Activated naive CD4-positive, alpha-beta T cell treated with anti-CD3 and anti-CD28 coated beads, Interleukin-2, amount 50 U/mL, for 16 hours (primary cell): ENCODE data around the gene SLC7A6OS.

Experiments
- DNase-seq: peaks from one replicate; pipeline ENCODE4 v3.0.0-alpha.2; 2020

The SLC7A6OS gene

DNA sequence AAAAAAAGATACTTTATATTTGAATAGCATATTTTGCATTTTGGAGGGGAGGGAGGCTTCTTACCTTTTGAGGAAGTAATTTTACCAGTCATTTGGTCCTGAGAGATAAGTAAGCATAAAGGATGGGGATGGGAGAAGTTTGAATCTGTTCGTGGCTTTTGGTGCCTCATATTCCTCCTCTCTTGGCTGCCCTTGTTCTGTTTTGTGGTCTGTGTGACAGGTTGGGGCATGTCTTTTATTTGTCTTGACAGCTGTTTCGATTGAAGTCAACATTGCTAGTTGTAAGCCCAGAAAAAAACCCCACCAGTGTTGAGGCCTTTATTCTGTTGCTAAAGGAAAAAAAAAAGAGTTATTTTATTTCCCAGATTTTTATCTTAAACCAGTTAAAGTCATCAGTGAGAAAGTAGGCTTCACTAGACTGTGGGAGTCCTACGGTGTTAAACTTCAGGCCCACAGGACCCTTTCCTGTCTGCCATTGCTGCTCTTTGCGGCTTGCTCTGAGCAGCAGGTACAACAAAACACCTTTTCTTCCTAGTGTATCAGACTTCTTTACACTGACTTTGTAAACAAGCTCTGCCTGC, 35.0 kb downstream of the SLC7A6OS start:
- DNase-seq, result no peak

DNA sequence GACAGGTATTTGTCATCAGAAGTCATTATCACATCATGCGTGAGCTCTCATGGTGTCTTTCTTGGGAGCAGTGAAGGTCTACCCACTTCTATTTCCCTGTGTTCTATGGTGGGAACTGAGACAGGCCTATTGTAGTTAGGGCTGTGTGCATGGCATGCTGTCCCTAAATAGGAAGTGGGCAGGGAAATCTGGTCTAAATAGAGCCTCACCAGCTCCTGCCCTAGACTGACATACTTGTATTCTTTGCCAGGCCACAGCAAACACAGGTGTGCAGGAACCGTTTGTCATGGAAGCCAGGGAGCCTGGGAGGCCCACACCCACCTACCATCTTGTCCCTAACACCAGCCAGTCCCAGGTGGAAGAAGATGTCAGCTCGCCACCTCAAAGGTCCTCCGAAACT, 36.3 kb downstream of the SLC7A6OS start:
- DNase-seq, result no peak

DNA sequence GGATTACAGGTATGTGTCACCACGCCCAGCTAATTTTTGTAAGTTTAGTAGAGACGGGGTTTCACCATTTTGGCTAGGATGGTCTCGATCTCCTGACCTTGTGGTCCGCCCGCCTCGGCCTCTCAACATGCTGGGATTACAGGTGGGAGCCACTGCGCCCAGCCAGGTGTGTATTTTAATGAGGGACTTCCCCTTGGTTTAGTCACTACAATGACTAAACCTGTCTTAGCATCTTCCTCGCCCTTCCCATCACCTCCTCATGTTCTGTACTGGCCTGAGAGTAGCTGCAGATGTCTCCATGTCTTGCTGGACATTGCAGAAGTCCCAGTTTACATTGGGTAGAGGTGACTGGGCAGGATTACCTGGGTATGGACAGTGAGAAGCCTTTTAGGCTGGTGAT, 36.9 kb downstream of the SLC7A6OS start:
- DNase-seq, result no peak

DNA sequence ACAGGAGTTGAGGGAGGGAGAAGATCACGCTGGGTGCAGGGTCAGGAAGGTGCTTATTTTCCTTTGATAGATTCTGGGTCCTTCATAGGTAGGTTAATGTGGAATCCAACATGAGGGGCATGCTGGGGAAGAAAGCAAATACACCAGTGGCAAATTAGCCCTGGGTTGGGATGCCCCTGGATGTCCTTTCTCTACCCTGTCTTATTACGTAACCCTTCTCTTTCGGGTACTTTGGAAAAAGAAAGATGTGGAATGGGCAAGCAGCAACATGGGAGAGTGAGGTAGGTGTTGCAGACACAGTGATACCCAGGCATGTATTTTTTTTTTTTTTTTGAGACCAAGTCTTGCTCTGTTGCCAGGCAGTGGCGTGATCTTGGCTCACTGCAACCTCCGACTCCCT, 37.3 kb downstream of the SLC7A6OS start:
- no peak for DNase-seq

DNA sequence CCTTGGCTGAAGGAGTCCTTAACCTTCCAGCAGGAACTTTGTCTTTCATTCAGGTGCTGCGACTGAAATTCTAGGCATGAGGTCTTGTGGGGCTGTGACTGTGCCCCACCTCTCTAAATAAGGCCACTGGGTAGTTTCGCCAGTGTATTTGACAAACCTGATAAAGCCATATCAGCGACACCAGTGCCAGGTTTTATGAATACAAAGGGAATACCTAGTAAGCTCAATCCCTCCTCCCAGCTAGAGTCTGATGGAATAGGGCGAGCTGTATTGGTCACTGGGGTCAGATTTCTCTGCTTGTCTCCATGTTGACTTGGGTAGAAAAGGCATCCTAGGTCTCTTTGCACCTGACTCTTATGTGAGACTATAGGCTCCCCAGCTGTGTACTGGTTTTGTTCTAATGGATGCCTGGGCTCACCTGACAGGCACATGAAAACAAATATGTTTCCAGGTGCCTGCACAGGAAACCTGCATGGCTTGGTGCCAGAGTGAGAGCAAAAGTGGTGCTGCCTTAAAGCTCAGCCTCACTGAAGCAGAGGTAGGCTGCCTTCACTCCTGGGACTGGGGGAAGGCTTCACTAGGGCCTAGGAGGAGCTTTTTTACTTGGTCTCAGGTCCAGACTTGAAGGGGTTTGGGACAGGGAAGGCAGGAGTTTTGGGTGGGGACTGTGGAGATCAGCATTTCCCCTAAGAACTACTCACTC, 38.1 kb downstream of the SLC7A6OS start:
- DNase-seq, result peak; percentile 38

DNA sequence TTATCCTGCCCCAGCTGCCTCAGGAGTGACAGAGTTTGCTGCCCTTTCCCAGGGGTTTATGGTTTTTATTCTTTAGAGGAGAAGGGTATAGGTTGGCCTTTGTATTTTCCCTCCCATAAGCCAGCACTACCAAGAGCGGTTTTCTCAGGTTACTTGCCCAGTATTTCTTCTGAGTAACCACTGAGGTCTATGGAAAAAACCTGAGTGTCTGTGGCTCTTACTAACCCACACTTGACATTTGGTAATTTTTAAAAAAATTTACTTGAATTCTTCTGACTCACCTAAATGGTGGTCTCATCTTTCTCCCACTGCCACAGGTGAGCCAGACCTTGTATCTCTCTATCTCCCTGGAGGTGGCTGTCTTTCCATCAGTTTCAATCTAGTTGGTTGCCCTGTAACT, 40.4 kb downstream of the SLC7A6OS start:
- no peak for DNase-seq

DNA sequence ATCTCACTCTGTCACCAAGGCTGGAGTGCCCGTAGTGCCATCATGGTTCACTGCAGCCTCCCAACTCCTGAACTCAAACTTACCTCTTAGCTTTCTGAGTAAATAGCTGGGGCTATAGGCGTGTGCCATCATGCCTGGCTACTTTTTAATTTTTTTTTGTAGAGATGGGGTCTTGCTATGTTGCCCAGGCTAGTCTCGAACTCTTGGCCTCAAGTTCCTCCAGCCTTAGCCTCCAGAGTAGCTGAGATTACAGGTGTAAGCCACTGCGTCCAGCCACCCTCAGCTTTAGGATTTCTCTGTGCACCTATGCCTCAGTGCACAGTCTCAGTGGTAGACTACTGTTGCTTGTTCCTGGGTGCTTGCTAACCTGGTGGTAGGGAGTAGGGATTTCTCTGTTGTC, 41.0 kb downstream of the SLC7A6OS start:
- no peak for DNase-seq

DNA sequence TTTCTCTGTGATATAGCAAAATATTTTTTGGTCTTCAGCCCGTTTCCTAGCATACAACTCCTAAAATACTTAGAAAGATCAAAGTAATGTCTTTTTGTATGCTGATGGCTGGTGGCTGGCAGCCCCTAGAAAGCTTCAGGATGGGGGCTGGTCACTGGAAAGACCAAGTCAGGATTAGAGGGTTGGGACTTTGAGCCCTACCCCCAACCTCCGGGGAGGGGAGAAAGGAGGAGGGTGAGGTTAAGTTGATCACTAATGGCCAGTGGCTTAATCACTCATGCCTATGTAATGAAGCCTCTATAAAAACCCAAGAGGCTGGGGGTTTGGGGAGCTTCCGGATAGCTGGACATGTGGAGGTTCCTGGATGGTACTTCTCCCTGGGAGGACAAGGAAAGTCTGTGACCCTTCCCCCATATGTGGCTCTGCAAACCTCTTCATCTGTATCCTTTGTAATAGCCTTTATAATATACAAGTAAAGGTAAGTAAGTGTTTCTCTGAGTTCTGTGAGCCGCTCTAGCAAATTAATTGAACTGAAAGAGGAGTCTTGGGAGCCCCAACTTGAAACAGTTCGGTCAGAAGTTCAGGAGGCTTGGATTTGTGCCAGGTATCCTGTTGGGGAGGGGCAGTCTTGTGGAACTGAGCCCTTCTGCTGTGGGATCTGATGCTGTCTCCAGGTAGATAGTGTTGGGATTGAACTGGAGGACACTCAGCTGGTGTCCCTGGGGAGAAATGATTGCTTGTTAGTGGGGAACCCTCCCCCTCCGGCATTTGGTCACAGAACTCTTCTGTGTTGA, 42.9 kb downstream of the SLC7A6OS start:
- DNase-seq, result no peak

DNA sequence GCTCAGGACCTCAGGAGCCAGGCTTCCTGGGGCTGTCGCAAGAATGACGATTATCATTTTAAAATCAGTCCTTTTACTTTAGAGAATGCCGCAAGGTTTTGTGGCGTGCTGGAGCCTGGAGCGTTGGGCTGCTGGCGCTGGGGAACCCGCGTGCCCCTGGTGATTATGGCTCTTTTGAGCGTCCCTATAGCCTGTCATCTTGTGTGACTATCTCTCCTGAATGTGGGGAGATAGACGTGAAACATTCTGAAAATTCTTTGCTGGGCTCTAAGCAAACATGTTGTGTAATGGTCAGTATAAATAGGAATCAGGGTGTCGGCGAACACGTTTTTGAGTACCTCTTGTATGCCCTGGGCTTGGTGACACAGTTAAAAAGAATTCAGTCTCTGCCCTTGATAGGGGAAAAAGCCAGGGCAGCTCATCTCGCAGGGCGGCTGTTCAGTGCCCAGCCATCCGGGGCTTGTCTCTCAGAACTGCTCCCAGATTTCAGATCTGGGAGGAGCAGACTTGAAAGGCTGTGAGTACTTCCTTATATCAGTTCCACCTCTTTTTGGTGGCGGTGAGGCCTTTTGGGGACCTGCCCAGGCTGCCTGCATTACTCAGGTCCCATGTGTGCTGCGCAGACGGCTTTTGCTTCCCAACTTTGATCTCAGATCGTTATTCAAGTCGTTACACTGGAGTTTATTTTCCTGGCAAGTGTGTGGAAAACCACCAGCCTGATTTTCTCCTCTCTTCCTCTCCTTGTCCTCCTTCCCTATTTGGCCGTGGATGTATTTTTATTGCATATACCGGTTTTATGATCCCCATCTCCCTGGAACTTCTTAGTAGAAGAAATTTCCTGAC, 45.4 kb downstream of the SLC7A6OS start:
- DNase-seq, result peak; percentile 56

DNA sequence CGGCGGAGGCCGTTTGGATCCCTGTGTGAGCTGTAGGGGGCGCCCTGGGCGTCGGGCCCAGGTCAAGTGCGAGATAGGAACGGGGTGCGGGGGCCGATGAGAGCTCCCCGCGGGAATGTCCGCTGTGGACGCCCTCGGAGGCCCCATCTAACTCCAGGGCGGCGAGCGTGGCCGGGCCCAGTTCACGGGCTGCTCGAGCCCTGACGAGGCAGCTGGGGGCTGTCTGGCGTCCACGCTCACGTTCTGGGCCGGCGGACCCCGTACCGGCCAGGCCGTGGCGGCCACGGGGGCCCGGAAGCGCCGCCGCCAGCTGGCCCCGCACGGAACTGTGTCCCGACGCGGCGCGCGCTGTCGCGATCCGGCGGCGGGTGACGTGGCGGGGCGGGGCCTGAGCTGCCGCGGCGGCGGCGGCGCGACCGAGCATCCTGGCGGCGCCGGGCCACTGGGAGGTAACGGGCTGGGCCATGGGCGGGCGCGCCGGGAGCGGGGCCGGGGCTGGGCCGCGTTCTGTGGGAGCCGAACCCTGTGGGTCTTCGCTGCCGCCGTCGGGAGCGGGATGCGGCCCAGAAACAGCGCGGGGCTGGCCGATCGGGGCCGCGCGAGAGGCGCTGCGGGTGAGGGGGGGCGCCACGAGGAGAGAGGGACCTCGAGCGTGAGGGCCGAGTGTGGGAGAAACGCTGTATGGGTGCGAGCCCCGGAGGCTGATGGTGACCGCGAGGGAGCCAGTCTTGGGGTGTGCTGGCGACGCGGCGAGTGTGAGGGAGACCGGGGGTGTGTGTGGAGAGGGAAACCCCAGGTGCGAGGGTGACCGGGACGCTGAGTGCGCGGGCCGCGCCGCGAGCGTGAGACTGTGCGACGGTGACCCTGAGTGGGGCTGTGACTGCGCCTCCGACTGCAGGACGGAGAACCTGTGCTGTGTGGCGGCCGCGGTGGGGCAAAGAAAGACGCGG, 46.3 kb downstream of the SLC7A6OS start, which contains the start of gene SLC7A6:
Gene SLC7A6, plus strand, starts transcription at position 399 of the 950 bp plus-strand sequence. CDS start 10,201 bp downstream, outside the sequence.
- DNase-seq, result peak; percentile 86

DNA sequence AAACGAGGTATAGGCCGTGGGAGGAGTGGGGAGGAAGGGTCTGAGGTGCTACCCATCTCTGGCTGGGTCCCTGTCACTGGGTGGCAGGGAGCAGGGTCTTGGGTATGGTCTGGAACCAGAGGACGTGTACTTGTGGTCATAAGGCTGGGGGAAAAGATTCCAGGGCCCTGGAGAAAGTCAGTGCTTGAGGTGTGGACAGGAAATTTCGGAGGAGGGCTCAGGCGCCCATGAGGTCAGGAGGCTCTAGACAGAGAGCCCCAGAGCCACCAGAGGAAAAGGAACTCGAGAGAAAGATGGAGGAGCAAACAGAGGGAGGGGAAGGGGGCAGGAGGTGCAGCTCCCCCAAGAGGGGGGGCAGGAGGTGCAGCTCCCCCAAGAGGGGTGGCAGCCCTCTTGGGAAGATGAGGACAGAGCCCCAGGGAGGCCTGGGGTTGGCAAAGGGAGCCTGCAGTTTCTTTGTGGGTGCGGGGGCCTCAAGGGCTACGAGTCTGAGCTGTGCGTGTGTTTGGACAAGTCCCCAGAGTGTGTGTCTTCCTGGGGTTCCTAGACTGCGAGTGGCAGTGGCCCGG, 47.1 kb downstream of the SLC7A6OS start:
- DNase-seq, result no peak

DNA sequence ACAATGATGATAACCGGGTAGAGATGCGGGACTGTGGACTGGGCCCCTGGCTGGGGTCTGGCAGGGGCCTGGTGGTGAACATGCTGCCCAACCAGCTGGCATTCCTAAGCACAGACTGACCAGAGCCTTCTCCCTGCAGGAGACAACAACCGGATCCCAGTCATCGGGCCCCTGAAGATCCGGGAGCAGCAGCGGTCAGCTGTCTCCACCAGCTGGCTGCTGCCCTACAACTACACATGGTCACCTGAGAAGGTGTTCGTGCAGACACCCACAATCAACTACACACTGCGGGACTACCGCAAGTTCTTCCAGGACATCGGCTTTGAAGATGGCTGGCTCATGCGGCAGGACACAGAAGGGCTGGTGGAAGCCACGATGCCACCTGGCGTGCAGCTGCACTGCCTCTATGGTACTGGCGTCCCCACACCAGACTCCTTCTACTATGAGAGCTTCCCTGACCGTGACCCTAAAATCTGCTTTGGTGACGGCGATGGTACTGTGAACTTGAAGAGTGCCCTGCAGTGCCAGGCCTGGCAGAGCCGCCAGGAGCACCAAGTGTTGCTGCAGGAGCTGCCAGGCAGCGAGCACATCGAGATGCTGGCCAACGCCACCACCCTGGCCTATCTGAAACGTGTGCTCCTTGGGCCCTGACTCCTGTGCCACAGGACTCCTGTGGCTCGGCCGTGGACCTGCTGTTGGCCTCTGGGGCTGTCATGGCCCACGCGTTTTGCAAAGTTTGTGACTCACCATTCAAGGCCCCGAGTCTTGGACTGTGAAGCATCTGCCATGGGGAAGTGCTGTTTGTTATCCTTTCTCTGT, 51.5 kb downstream of the SLC7A6OS start:
- DNase-seq, result no peak

DNA sequence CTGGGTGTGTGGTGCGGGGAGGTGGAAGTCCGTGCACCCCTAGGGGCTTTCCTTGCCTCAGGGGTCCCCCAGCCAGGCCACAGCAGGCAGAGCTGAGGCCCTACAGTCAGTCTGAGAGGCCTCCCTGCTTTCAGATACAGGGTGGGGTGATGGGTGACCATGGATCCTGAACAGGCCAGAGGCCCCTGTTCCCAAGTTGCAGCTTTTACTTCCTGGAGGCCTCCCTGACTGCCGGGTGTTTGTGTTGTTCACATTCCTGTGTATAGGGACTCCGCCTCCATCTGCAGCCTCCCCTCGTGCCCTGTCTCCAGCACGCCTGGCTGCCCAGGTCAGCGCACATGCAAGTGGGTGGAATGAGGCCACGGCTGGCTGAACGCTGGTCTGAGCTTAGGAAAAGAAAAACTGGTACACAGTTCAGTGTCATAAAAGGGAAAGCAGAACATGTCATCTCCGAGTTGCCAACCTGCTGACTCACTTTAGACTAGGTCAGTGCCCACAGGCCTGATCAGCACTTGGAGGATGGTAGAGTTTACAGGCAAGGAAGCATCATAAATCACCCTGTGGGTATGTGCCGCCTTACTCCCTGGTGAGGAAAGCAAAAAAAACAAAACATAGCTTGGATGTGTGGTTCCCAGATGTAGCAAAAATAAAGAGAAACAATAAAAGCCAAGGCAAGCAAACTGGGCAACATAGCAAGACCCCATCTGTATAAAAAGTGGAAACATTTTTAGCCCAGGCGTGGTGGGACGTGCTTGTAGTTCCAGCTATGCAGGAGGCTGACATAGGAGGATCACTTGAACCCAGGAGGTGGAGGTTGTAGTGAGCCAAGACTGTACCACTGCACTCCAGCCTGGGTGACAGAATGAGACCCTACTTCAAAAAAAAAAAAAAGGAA, 52.6 kb downstream of the SLC7A6OS start:
- no peak for DNase-seq

DNA sequence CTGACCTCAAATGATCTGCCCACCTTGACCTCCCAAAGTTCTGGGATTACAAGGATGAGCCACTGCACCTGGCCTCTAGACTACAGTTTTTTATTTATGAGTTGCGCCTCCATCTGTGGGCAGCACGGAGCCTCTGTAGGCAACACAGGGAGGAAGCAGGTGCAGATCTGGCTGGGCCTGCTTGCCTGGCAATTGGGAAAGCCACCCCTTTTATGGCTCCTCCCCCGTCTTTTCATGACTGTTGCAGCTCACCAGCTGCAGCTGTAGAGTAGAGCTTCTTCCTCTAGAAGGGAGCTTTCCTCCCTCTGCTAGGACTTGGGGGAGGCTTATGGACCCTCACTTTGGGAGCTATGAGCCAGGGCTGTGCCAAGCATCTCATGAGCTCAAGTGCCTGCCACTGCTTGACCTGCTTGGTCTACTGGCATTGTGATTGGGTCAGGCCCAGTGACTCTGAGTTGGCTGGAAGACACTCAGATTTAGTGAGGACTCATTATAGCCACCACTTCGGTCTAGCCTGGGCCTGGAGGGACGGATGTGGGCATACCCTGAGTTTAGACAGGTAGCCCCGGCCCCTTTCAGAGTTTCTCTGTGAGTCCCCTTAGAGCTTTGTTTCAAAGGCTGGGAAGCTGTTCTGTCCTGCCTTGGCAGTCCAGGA, 53.4 kb downstream of the SLC7A6OS start:
- DNase-seq, result no peak

DNA sequence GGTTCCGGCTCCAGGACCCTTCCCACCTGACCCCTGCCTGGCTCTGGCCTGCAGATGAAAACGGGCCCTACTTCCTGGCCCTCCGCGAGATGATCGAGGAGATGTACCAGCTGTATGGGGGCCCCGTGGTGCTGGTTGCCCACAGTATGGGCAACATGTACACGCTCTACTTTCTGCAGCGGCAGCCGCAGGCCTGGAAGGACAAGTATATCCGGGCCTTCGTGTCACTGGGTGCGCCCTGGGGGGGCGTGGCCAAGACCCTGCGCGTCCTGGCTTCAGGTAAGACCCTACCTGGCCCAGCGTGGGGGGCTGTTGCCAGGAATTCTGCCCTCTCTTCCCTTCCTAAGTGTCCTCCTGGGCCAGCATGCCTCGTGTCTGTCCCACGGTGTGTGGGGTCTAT, 55.0 kb downstream of the SLC7A6OS start:
- no peak for DNase-seq

DNA sequence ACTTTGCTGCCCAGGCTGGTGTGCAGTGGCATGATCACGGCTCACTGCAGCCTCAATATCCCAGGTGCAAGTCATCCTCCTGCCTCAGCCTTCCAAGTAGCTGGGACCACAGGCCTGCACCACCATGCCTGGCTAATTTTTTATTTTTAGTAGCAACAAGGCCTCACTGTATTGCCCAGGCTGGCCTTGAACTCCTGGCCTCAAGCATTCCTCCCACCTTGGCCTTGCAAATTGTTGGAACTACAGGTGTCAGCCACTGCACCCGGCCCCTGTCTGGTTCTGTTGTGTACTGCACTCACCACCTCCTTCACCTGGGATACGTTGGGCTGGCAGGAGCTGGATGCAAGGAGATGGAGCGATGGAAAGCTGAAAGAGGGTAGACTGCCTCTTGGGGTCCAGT, 57.0 kb downstream of the SLC7A6OS start:
- DNase-seq, result no peak

DNA sequence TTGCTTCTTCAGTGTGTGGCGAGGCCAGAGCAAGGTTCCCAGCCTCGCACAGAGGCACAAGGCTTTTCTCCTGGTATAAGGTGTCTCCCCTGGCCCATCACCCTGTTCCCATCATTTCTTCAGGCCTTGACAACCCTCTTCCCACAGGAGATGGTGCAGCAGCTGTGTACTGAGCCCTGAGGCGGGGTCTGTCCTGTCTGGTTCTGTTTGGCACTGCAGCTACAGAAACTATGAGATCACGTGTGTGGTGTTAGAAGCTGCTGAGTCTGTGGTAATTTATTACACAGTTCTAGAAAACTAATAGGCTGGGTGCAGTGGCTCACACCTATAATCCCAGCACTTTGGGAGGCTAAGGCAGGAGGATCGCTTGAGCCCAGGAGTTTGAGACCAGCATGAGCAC, 58.4 kb downstream of the SLC7A6OS start:
- no peak for DNase-seq

DNA sequence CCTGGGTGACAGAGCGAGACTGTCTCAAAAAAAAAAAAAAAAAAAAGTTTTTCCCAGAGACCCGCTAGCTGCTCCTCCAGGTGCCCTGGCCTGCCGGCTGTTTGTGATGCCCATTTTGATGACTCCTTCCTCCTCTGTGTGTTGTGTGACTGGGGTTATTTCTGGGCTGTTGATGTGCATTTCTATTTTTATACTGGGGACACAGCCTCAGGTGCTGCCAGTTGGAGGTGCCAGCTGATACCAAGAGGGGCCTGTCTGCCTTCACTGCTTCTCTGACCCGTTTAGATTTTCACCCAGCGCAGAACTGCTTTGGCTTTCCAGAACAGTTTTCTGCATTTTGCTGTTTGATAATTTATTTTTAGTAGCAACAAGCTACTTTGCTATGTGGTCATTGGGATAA, 58.9 kb downstream of the SLC7A6OS start:
- DNase-seq, result no peak

DNA sequence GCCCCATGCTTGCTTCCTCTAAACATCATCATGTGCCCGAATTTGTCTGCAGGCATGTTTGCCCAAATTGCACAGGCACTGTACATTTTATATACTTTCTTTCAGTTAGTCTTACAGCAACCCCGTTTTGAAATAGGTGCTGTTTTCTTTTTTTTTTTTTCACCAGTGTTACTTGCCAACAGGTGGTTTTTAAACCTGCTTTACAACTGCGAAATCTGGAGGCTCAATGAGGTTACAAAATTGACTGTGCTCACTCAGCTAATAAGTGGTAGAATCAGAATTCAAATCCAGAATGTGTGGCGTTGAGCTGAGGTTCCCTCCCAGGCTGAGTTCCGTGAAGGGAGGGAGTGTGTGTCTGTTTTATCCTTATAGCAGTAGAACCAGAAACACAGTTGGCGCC, 59.8 kb downstream of the SLC7A6OS start:
- no peak for DNase-seq
